Jurkat, Clone E6-1 (cell line): ENCODE measurements around the gene LMNTD1.

ENCODE experiments used
- DNase-seq: peaks from one replicate; pipeline ENCODE4 v3.0.0-alpha.2; 2011; ENCODE audit warnings: low read depth, low spot score
- H3K4me3 ChIP-seq: 2 replicates; pipeline ENCODE4 v1.5.1; 2011; ENCODE audit warnings: mild to moderate bottlenecking, low read length, control low read depth, moderate library complexity

LMNTD1 gene

GRCh38 chr12:25557830-25558436 is 4.8 kb upstream of the LMNTD1 start:
- no peak overlapping the region for H3K4me3 ChIP-seq
- peak; percentile 40 for DNase-seq

GRCh38 chr12:25556153-25556552 is 3.1 kb upstream of the LMNTD1 start:
- no peak overlapping the region for H3K4me3 ChIP-seq
- no peak for DNase-seq

GRCh38 chr12:25552681-25553080 is 402 bp downstream of the LMNTD1 start:
- H3K4me3 ChIP-seq = no peak overlapping the region
- DNase-seq = no peak

- no peak overlapping the region for H3K4me3 ChIP-seq
- DNase-seq = no peak
Observed at GRCh38 chr12:25550186-25550585, 2.9 kb downstream of the LMNTD1 start.

- DNase-seq = no peak
- no peak overlapping the region for H3K4me3 ChIP-seq
Observed at GRCh38 chr12:25549120-25549519, 4.0 kb downstream of the LMNTD1 start.

GRCh38 chr12:25546318-25546717 is 6.8 kb downstream of the LMNTD1 start:
- DNase-seq = no peak
- no peak overlapping the region for H3K4me3 ChIP-seq

GRCh38 chr12:25533150-25533549 is 19.9 kb downstream of the LMNTD1 start:
- no peak for DNase-seq
- no peak overlapping the region for H3K4me3 ChIP-seq

GRCh38 chr12:25531502-25532052 is 21.5 kb downstream of the LMNTD1 start:
- H3K4me3 ChIP-seq = no peak overlapping the region

GRCh38 chr12:25529738-25530137 is 23.3 kb downstream of the LMNTD1 start:
- DNase-seq = no peak
- no peak overlapping the region for H3K4me3 ChIP-seq

More at GRCh38 chr12:25531502-25532052, 21.5 kb downstream of the LMNTD1 start:
- DNase-seq = no peak

GRCh38 chr12:25526778-25527177 is 26.3 kb downstream of the LMNTD1 start:
- DNase-seq = no peak

GRCh38 chr12:25524366-25524765 is 28.7 kb downstream of the LMNTD1 start:
- H3K4me3 ChIP-seq = no peak overlapping the region
- DNase-seq = no peak

More at GRCh38 chr12:25526778-25527177, 26.3 kb downstream of the LMNTD1 start:
- H3K4me3 ChIP-seq = no peak overlapping the region

- H3K4me3 ChIP-seq = no peak overlapping the region
- DNase-seq = no peak
Observed at GRCh38 chr12:25521625-25522256, 31.3 kb downstream of the LMNTD1 start.

GRCh38 chr12:25518512-25518911 is 34.6 kb downstream of the LMNTD1 start:
- H3K4me3 ChIP-seq = no peak overlapping the region
- DNase-seq = no peak

- H3K4me3 ChIP-seq = no peak overlapping the region
- DNase-seq = no peak
Observed at GRCh38 chr12:25504744-25505143, 48.3 kb downstream of the LMNTD1 start.

GRCh38 chr12:25503666-25504065 is 49.4 kb downstream of the LMNTD1 start:
- H3K4me3 ChIP-seq = no peak overlapping the region
- no peak for DNase-seq

GRCh38 chr12:25502596-25502995 is 50.5 kb downstream of the LMNTD1 start:
- DNase-seq = no peak
- no peak overlapping the region for H3K4me3 ChIP-seq

GRCh38 chr12:25502118-25502517 is 51.0 kb downstream of the LMNTD1 start:
- DNase-seq = no peak
- no peak overlapping the region for H3K4me3 ChIP-seq

- no peak for DNase-seq
- no peak overlapping the region for H3K4me3 ChIP-seq
Observed at GRCh38 chr12:25501549-25501948, 51.5 kb downstream of the LMNTD1 start.

GRCh38 chr12:25500651-25501050 is 52.4 kb downstream of the LMNTD1 start:
- H3K4me3 ChIP-seq = no peak overlapping the region
- DNase-seq = no peak

- DNase-seq = no peak
- H3K4me3 ChIP-seq = no peak overlapping the region
Observed at GRCh38 chr12:25497021-25497420, 56.1 kb downstream of the LMNTD1 start.

GRCh38 chr12:25496098-25496587 is 56.9 kb downstream of the LMNTD1 start:
- no peak overlapping the region for H3K4me3 ChIP-seq
- DNase-seq = no peak
